Natural killer cell treated with Interleukin-12 subunit alpha and Interleukin-12 subunit beta and Interleukin-15 and Interleukin-18, amount 100 ng/mL, for 72 hours (primary cell): Measurements from ENCODE around the gene ZNF365. TPM values are rescaled to one million over a fixed set of nuclear protein-coding genes. Genes with fewer than 3 reads are reported as not detected.
"Not testable (repeated sequence)": the region's sequence is repeated elsewhere in the genome, so short reads cannot be mapped to it uniquely, and the experiment has no call there.

Source experiments
- ATAC-seq, 2 donors: fragments of 150-1000 bp; cut with Tn5 transposase in 1 of 2; sonication (Bioruptor Pico), chemical (Tn5 transposase) in 1 of 2; 2 replicates each; pipeline ENCODE4 v1.10.0; 2021
- DNase-seq: peaks from one replicate; pipeline ENCODE4 v3.0.0; 2022; ENCODE audit warnings: low spot score
- H3K27ac Mint-ChIP-seq, 2 donors: 1 replicate in 1 of 2; 2 replicates in 1 of 2; pipeline ENCODE4 v1.8.0; 2022; ENCODE audit warnings: mixed read lengths in 2 of 2, mild to moderate bottlenecking in 1 of 2, moderate library complexity in 1 of 2
- H3K27me3 Mint-ChIP-seq, 2 donors: 1 replicate in 1 of 2; 2 replicates in 1 of 2; pipeline ENCODE4 v1.8.0; 2022; ENCODE audit warnings: mixed read lengths in 2 of 2
- H3K36me3 Mint-ChIP-seq: one replicate; pipeline ENCODE4 v1.8.0; 2022; ENCODE audit warnings: mixed read lengths
- H3K4me1 Mint-ChIP-seq, 2 donors: 1 replicate in 1 of 2; 2 replicates in 1 of 2; pipeline ENCODE4 v1.8.0; 2022; ENCODE audit warnings: low read depth in 2 of 2, mixed read lengths in 2 of 2, mild to moderate bottlenecking in 1 of 2
- H3K4me3 Mint-ChIP-seq: one replicate; pipeline ENCODE4 v1.8.0; 2022; ENCODE audit warnings: mixed read lengths
- H3K9me3 Mint-ChIP-seq: 2 replicates; pipeline ENCODE4 v1.8.0; 2022; ENCODE audit warnings: mixed read lengths
- total RNA-seq, 2 donors: library from RNA; stranded (reverse); gene quantifications; one replicate each; pipeline ENCODE4 v1.2.3, GENCODE V29; 2022

The ZNF365 gene
- total RNA-seq, 2 donors from 2014 or later = 0.86 to 1.5 TPM

- peaks cover 5% of the 10 kb centered on the region for H3K9me3 Mint-ChIP-seq
- peaks cover 0 to 4% of the 10 kb centered on the region in 2 donors for H3K27me3 Mint-ChIP-seq
- peak overlapping the region; percentile 71 to 84 for H3K27ac Mint-ChIP-seq
- H3K4me1 Mint-ChIP-seq = peaks cover 66 to 75% of the 10 kb centered on the region in 2 donors
- H3K36me3 Mint-ChIP-seq = peaks cover 15% of the 10 kb centered on the region
- DNase-seq (peak; percentile 79), ATAC-seq (peak; percentile 97 to 99)
- peak overlapping the region; percentile 74 for H3K4me3 Mint-ChIP-seq
These were observed 9.9 kb downstream of the ZNF365 start for GRCh38 chr10:62384057-62384446.

GRCh38 chr10:62384447-62385081 lies 10.4 kb downstream of the ZNF365 start:
- H3K4me3 Mint-ChIP-seq = peak overlapping the region; percentile 74
- peaks cover 15% of the 10 kb centered on the region for H3K36me3 Mint-ChIP-seq
- peaks cover 68 to 78% of the 10 kb centered on the region in 2 donors for H3K4me1 Mint-ChIP-seq
- no peak for DNase-seq
- H3K27ac Mint-ChIP-seq = peak overlapping the region; percentile 71 to 84
- H3K9me3 Mint-ChIP-seq = peaks cover 5% of the 10 kb centered on the region
- peaks cover 0 to 4% of the 10 kb centered on the region in 2 donors for H3K27me3 Mint-ChIP-seq
- ATAC-seq = no peak

- ATAC-seq (no peak), DNase-seq (no peak)
- Mint-ChIP-seq H3K36me3 (peaks cover 19% of the 10 kb centered on the region), H3K9me3 (peaks cover 5% of the 10 kb centered on the region), H3K27ac (peak overlapping the region; percentile 68 to 70), H3K4me3 (peak overlapping the region; percentile 62), H3K27me3 (no peaks in the 10 kb centered on the region), H3K4me1 (peaks cover 58 to 82% of the 10 kb centered on the region in 2 donors)
These were observed 12.5 kb downstream of the ZNF365 start for GRCh38 chr10:62386356-62387320.

- DNase-seq (peak; percentile 78), ATAC-seq (peak; percentile 61 to 78)
- Mint-ChIP-seq H3K4me3 (peak overlapping the region; percentile 35), H3K9me3 (peaks cover 8% of the 10 kb centered on the region), H3K27ac (peak overlapping the region; percentile 68 to 77), H3K4me1 (peaks cover 52 to 67% of the 10 kb centered on the region in 2 donors), H3K27me3 (peaks cover 0 to 3% of the 10 kb centered on the region in 2 donors), H3K36me3 (peaks cover 19% of the 10 kb centered on the region)
These were observed 14.2 kb downstream of the ZNF365 start for GRCh38 chr10:62388328-62388727.

GRCh38 chr10:62390497-62391176 lies 16.5 kb downstream of the ZNF365 start:
- Mint-ChIP-seq H3K9me3 (peaks cover 8% of the 10 kb centered on the region), H3K4me3 (no peak overlapping the region), H3K27ac (peak overlapping the region; percentile 1 to 71), H3K4me1 (peaks cover 35 to 50% of the 10 kb centered on the region in 2 donors), H3K36me3 (peaks cover 19% of the 10 kb centered on the region), H3K27me3 (peaks cover 0 to 6% of the 10 kb centered on the region in 2 donors)
- DNase-seq = no peak
- ATAC-seq = peak in 1 of 2 donors; percentile 66

- Mint-ChIP-seq H3K27me3 (peaks cover 0 to 10% of the 10 kb centered on the region in 2 donors), H3K9me3 (peaks cover 4% of the 10 kb centered on the region), H3K27ac (no peak overlapping the region), H3K36me3 (peaks cover 6% of the 10 kb centered on the region), H3K4me3 (no peak overlapping the region), H3K4me1 (peaks cover 13 to 25% of the 10 kb centered on the region in 2 donors)
- DNase-seq (no peak), ATAC-seq (no peak)
These were observed 19.1 kb downstream of the ZNF365 start for GRCh38 chr10:62393237-62393636.

- H3K4me3 Mint-ChIP-seq = no peak overlapping the region
These were observed 20.4 kb downstream of the ZNF365 start for GRCh38 chr10:62394556-62395018.

GRCh38 chr10:62395892-62396291 lies 21.7 kb downstream of the ZNF365 start:
- Mint-ChIP-seq H3K4me1 (peaks cover 3 to 6% of the 10 kb centered on the region in 2 donors), H3K4me3 (no peak overlapping the region), H3K9me3 (peaks cover 4% of the 10 kb centered on the region), H3K36me3 (no peaks in the 10 kb centered on the region), H3K27ac (no peak overlapping the region), H3K27me3 (peaks cover 0 to 10% of the 10 kb centered on the region in 2 donors)
- DNase-seq = no peak
- ATAC-seq = no peak

More at GRCh38 chr10:62394556-62395018, 20.4 kb downstream of the ZNF365 start:
- Mint-ChIP-seq H3K27me3 (peaks cover 0 to 10% of the 10 kb centered on the region in 2 donors), H3K36me3 (peaks cover 4% of the 10 kb centered on the region), H3K4me1 (peaks cover 4 to 15% of the 10 kb centered on the region in 2 donors), H3K27ac (no peak overlapping the region), H3K9me3 (peaks cover 4% of the 10 kb centered on the region)
- ATAC-seq (no peak), DNase-seq (no peak)

GRCh38 chr10:62396864-62397263 lies 22.7 kb downstream of the ZNF365 start:
- peaks cover 0 to 10% of the 10 kb centered on the region in 2 donors for H3K27me3 Mint-ChIP-seq
- no peaks in the 10 kb centered on the region for H3K36me3 Mint-ChIP-seq
- ATAC-seq (no peak), DNase-seq (no peak)
- H3K4me1 Mint-ChIP-seq = peaks cover 3 to 6% of the 10 kb centered on the region in 2 donors
- H3K9me3 Mint-ChIP-seq = peaks cover 4% of the 10 kb centered on the region
- no peak overlapping the region for H3K4me3 Mint-ChIP-seq
- H3K27ac Mint-ChIP-seq = no peak overlapping the region

- H3K4me3 Mint-ChIP-seq = no peak overlapping the region
- H3K4me1 Mint-ChIP-seq = peaks cover 0 to 6% of the 10 kb centered on the region in 2 donors
- no peaks in the 10 kb centered on the region for H3K9me3 Mint-ChIP-seq
- H3K27ac Mint-ChIP-seq = no peak overlapping the region
- ATAC-seq = no peak
- peaks cover 0 to 10% of the 10 kb centered on the region in 2 donors for H3K27me3 Mint-ChIP-seq
- DNase-seq = no peak
- H3K36me3 Mint-ChIP-seq = no peaks in the 10 kb centered on the region
These were observed 25.0 kb downstream of the ZNF365 start for GRCh38 chr10:62399211-62399610.

- H3K27me3 Mint-ChIP-seq = peaks cover 0 to 4% of the 10 kb centered on the region in 2 donors
- no peak for DNase-seq
- H3K4me3 Mint-ChIP-seq = no peak overlapping the region
- peaks cover 2% of the 10 kb centered on the region for H3K9me3 Mint-ChIP-seq
- H3K36me3 Mint-ChIP-seq = peaks cover 3% of the 10 kb centered on the region
- H3K27ac Mint-ChIP-seq = no peak overlapping the region
- ATAC-seq = no peak
- H3K4me1 Mint-ChIP-seq = peaks cover 0 to 2% of the 10 kb centered on the region in 2 donors
These were observed 28.3 kb downstream of the ZNF365 start for GRCh38 chr10:62402508-62402907.

GRCh38 chr10:62410528-62410927 lies 36.4 kb downstream of the ZNF365 start:
- Mint-ChIP-seq H3K27me3 (peaks cover 11 to 31% of the 10 kb centered on the region in 2 donors), H3K9me3 (peaks cover 16% of the 10 kb centered on the region), H3K36me3 (peaks cover 44% of the 10 kb centered on the region)
- ATAC-seq, DNase-seq, H3K4me3 Mint-ChIP-seq, H3K27ac Mint-ChIP-seq, H3K4me1 Mint-ChIP-seq: not testable (repeated sequence)

GRCh38 chr10:62410934-62411333 lies 36.8 kb downstream of the ZNF365 start:
- H3K36me3 Mint-ChIP-seq = peaks cover 44% of the 10 kb centered on the region
- not testable (repeated sequence) for H3K4me1 Mint-ChIP-seq, H3K4me3 Mint-ChIP-seq, ATAC-seq, H3K27ac Mint-ChIP-seq, DNase-seq
- peaks cover 16% of the 10 kb centered on the region for H3K9me3 Mint-ChIP-seq
- peaks cover 15 to 33% of the 10 kb centered on the region in 2 donors for H3K27me3 Mint-ChIP-seq
